Globus pallidus (tissue), 1 donor: ENCODE results near the gene APOL2.
"Not testable (repeated sequence)": the region's sequence is repeated elsewhere in the genome, so short reads cannot be mapped to it uniquely, and the experiment has no call there.

Experiments used
- DNase-seq: peaks from one replicate; pipeline ENCODE4 v3.0.0-alpha.2; 2015; ENCODE audit warnings: low spot score

APOL2 gene

GRCh38 chr22:36221799-36222751 is 17.3 kb downstream of the APOL2 start:
- no peak for DNase-seq

- no peak for DNase-seq
Observed at GRCh38 chr22:36220451-36220921, 18.8 kb downstream of the APOL2 start.

- no peak for DNase-seq
Observed at GRCh38 chr22:36218648-36219193, 20.6 kb downstream of the APOL2 start.

DNA sequence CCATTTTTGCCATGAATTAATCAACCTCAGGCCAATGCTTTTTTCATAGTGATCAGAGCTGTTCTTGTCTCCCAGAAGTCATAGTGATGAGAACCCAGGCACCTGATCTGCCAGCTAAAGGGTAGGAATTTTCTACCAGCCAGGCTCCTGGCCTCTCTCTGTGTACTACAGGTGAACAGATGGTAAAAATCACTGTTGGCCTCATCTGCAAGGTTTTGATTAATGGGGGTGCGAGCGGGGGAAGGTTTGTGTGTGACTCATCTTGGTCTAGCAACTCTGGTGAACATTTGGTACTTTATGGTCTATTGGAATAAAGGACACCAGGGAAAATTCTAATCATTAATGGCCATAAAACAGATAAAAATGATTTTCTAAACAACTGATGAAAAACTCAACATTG is 23.3 kb downstream of the APOL2 start:
- DNase-seq, result no peak

- DNase-seq, result no peak
Observed at GRCh38 chr22:36213586-36213985, 25.7 kb downstream of the APOL2 start.

GRCh38 chr22:36212901-36213300 is 26.4 kb downstream of the APOL2 start:
- no peak for DNase-seq

- DNase-seq, result peak; percentile 41
Observed at GRCh38 chr22:36211237-36211861, 28.0 kb downstream of the APOL2 start.

DNA sequence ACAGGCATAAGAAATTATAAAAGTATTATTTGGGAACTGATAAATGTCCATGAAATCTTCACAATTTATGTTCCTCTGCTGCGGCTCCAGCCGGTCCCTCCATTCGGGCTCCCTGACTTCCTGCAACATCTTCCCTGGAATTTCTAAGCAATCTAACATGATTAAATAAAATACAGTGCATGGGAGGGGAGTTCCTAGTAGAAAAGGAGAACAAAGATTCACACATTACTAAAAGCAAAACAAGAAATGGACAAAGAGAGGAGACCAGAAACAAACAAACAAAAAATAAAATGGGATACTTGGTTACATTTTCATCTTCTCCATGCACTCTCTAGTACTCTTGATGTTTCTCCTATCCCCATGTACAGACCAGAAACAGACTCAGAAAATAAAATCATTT is 29.1 kb downstream of the APOL2 start:
- no peak for DNase-seq

DNA sequence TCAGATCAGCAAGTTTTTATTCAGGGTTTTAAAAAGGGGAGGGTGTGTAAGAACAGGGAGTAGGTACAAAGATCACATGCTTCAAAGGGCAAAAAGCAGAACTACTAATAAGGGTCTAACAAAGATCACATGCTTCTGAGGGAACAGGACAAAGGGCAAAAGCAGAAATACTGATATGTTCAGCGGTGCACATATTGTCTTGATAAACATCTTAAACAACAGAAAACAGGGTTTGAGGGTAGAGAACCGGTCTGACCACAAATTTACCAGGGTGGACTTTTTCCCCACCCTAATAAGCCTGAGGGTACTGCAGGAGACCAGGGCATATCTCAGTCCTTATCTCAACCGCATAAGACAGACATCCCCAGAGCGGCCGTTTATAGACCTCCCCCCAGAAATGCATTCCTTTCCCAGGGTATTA is 29.8 kb downstream of the APOL2 start:
- not testable (repeated sequence) for DNase-seq

DNA sequence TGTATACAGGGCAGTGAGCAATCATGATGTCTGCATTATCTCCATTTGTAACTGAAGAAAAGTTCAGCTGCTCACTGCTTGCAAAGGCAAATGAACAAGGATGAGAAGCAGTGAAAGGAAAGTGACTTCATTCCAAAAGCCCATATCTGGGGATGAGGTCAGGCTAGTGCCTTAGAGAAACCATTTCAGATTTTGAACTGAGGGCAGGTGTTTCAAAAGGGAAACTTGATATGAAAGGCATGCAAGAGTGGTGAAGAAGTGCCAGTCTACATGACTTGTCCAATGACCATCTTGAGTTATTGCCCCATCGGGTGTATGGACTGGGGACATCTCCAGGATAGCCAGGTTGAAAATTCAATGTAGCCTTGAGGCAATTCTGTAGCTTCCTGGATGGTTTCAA is 30.4 kb downstream of the APOL2 start:
- no peak for DNase-seq

GRCh38 chr22:36208162-36208765 is 31.1 kb downstream of the APOL2 start:
- no peak for DNase-seq

GRCh38 chr22:36206255-36206654 is 33.1 kb downstream of the APOL2 start:
- DNase-seq, result no peak

DNA sequence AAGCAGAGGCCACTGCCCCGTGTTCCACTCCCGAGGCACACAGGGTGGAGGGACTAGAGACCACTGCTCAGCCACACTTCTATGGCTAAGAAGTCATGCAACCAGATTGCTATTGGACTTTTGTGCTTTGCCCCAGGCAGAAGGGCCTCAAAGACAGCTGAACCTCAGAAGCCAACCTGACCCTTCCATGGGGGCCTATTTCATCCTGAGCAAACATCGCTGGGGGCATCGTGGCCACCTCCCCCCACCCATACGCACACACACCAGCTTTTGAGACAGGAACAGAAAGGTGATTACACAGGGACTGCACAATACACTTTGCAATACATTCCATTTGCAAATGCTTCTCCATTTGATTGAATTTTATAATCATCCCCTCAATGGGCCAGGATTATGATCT is 33.8 kb downstream of the APOL2 start:
- not testable (repeated sequence) for DNase-seq

DNA sequence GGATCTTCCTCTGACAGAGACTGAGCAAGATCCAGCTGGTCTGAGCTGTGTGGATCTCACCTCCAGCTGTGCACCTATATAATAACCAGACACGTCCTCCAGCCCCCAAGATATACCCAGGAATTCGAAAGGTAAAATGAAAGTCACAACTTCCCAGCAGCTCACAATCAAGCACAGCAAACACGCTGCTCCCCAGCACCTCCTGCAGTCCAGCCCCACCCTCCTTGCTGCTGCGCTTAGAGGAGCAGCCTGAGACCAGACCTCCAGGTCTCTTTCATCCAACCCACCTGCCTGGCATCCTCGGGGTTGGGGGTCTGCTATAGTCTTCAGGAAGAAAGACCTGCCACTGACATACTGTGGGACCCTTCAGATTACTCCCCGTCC is 34.7 kb downstream of the APOL2 start:
- no peak for DNase-seq

- no peak for DNase-seq
Observed at GRCh38 chr22:36204001-36204631, 35.2 kb downstream of the APOL2 start.

- DNase-seq, result not testable (repeated sequence)
Observed at GRCh38 chr22:36203441-36203840, 35.9 kb downstream of the APOL2 start.

GRCh38 chr22:36202906-36203305 is 36.4 kb downstream of the APOL2 start:
- not testable (repeated sequence) for DNase-seq

GRCh38 chr22:36201630-36202319 is 37.6 kb downstream of the APOL2 start, which contains the start of gene APOL4:
Gene APOL4 (minus strand): TSS chr22:36201809. CDS start chr22:36201734, 75 bp downstream.
- no peak for DNase-seq

DNA sequence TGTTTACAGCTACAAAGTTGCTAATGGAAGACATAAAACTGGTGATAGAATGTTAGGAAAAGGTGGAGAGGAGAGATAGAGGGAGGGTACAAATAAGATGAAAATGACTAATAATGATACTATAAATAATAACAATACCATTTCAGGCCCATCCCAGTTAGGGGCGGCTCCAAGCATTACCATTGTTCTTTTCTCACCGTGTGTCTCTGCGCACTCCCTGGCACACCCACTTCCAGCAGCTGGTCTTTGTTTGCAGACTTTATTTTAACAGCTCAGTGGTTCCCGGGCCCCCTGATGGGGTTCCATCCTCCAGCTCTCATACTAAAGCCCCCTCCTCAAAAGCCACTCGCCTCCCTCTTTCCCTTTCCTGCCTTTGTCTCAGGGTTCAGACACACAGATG is 38.3 kb downstream of the APOL2 start:
- not testable (repeated sequence) for DNase-seq

GRCh38 chr22:36199001-36199551 is 40.3 kb downstream of the APOL2 start:
- DNase-seq, result no peak

DNA sequence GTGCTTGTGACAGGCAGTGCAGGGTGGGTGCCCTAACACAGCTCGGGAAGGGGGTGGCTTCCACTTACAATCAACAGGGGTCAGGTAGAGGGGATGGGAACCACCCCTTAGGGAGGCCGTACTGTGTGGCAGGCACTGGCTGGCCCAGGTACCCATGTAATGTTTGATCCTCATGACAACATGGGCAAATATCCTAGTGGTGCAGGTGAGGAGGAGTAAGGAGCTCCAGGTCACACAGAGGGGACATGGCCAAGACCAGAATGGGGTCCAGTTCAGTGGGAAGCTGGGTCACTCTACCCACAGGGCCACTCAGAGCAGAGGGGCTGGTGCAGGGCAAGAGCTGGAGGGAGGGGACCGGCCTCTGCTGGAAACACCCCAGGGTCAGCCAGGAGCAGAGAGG is 40.8 kb downstream of the APOL2 start:
- no peak for DNase-seq
